LNCAP (cell line): ENCODE results near the gene SOCS6.

ENCODE experiments used
- CTCF ChIP-seq: fragments of 450-650 bp; IDR thresholded peaks from 2 replicates; pipeline ENCODE4 v1.5.1; 2017; ENCODE audit warnings: mild to moderate bottlenecking

Gene SOCS6

DNA sequence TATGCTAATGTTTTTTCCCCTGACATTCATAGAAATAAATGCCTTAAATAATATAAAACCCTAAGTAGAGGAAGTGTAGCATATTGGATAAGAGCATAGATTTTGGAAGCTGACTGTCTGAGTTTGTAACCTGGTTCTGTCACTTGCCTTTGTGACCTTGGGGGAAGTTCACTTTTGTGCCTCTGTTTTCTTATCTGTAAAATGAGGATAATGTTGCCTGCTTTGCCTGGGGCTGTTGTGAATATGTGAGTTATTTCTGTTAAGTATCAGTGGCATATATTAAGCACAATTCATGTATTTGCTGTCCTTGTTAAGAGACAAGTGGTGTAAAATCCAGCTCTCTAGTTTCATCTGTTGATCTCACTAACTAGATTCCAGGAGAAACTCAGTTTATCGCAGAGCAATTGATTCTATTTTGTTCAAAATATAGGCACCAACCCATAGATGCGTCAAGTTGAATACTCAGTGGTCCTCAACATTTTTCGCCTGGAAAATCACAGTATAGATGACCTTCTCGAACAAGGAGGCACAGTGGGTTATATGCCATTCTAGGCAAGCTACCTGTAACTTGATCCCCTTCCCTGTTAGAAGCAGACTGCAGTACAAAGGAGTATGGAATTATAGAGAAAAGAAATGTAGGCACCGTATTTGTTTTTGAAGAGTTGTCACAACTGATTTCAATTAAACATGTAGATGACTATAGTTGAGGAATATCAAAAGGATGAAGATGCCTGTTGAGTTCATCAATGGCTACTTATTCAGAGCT, 67.0 kb downstream of the SOCS6 start:
- no peak for TF ChIP-seq CTCF

DNA sequence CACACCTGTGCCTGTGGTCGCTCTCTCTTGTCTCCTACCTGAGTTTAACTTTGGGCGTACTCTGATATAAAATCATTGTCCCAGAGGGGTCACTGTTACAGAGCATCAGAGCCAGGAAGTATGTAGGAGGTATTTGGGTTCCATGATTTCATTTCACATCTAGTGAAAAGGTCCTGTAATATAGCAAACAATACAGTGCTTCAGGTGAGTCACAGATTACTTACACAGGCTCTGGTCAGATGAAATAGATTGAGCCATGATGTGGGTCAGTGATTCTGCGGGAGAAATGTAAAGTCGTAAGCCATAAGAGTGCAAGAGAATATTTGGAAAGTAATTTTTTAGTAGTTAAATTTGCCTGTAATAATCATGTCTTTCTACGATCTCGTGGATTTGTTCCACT, 70.2 kb downstream of the SOCS6 start:
- no peak for TF ChIP-seq CTCF

- no peak for TF ChIP-seq CTCF
These were observed 73.4 kb downstream of the SOCS6 start for GRCh38 chr18:70362258-70362657.

DNA sequence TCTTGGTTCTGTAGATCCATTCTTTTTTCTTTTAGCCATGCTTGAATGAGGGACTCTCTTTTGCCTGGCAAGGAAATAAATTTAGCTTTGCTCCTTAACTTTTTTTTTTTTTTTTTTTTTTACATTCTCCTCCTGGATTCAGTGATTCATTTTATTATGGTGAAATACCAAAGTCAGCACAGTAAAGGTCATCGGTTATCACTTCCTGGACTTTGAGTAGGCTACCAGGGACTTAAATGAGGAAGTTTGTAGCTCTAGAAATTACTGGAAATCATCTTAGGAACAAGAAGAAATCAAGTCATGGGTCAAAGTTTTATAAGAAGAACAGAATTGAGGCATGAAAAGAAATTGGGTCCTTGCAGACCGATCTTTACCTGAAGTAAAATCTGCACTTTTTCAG, 75.0 kb downstream of the SOCS6 start:
- no peak for TF ChIP-seq CTCF

- no peak for TF ChIP-seq CTCF
These were observed 76.5 kb downstream of the SOCS6 start for GRCh38 chr18:70365361-70365760.

GRCh38 chr18:70366174-70366573, 77.3 kb downstream of the SOCS6 start:
- no peak for TF ChIP-seq CTCF

DNA sequence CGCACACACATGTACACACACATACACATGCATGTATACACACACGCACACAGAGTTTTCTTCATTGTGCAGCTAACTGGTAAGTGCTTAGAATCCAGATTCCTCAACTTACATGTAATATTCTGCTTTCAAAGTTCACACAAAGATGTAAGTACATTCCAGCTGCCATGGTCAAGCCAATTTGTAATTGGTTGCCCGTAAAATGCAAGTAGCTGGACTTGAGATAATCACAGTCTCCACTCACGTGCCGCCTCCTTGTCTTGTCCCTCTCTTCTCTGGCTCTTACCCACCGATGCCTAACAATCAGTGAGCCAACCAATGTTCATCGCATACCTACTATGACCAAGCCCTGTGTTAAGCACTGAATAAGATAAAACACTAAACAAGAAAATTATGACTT, 77.8 kb downstream of the SOCS6 start:
- no peak for TF ChIP-seq CTCF

GRCh38 chr18:70368903-70369302, 80.1 kb downstream of the SOCS6 start:
- TF ChIP-seq CTCF, result no peak
